GM19025 (cell line): Measurements from ENCODE around the gene HLA-DQA2.
"Not testable (repeated sequence)": the region's sequence is repeated elsewhere in the genome, so short reads cannot be mapped to it uniquely, and the experiment has no call there.

ENCODE experiments used
- ATAC-seq: cut with Tn5 transposase; IDR thresholded peaks from one replicate; pipeline ENCODE4 v1.9.1; 2021; ENCODE audit warnings: mild to moderate bottlenecking, low read depth, moderate library complexity; ENCODE audit not compliant: unreplicated experiment

HLA-DQA2 gene

DNA sequence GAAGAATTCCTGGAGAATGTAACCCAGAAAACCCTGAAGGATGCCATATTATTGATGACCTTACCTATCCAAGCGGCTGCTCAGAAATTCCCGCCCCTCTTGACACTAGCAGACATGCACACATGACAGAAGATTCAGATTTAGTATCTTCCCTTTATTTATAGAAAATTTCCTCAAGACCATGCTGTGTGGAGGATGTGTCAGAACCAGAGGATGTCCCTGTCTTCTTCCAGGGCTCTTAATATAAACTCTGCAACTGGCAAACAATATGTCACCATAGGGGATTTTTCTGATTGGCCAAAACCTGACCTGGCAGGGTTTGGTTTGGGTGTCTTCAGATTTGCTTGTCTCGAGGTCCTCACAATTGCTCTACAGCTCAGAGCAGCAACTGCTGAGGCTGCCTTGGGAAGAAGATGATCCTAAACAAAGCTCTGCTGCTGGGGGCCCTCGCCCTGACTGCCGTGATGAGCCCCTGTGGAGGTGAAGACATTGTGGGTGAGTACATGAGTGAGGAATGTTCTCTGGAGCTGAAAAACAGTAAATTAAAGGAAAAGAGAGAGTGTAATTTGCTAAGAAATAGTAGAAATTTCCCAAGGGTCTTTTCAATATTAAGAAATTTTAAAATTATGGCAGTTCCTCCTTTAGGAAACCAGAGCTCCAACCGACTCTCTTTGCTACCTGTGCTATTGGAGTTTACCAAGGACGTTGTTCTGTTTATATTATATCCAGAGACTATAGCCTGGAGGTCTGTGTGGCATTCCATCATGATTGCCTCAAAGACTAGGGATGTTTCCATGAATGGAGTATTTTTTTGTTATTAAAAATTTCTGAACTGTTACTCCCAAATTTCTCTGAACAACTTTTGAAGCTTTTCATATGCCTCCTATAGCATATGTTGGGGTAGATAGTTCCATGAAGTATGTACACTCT, at the start of gene HLA-DQA2:
TSS of gene HLA-DQA2 (plus strand) at position 361 of the 930 bp plus-strand sequence. CDS start at position 414, 53 bp downstream.
- ATAC-seq: no peak

DNA sequence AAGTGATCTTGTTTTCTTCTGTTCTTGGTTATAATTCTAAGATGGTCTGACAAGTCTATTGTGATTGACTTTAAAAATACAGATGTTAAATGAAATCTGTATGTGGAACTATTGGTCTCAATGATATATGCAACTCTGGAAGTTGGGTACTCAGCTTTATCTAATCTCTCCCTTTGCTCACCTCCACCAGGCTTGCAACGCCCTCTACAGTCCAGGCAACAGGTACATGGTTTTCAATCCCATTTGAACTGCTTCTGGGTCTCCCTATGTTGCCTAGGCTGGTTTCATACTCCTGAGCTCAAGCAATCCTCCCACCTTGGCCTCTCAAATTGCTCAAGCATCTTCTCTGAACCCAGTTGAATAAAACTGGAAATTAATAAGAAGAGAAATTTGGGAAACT, 49.2 kb upstream of the HLA-DQA2 start:
- no peak for ATAC-seq

DNA sequence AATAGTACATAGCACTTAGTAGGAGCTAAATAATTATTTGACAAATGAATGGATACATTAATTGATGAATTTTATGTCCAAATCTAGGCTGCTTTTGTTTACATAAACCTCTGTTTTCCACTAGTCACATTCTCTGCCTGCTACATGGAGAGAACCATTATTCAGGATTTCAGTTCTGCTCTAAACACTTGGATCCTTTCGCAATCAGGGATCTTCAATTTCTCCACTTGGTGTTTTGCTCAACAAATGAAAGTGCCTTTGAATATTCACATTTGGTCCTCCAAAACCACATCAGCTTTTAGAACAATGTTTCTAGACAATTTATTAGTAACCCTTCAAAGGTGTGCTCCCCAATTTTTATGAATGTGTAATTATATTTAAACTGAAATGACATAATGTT, 44.2 kb upstream of the HLA-DQA2 start:
- ATAC-seq: no peak

DNA sequence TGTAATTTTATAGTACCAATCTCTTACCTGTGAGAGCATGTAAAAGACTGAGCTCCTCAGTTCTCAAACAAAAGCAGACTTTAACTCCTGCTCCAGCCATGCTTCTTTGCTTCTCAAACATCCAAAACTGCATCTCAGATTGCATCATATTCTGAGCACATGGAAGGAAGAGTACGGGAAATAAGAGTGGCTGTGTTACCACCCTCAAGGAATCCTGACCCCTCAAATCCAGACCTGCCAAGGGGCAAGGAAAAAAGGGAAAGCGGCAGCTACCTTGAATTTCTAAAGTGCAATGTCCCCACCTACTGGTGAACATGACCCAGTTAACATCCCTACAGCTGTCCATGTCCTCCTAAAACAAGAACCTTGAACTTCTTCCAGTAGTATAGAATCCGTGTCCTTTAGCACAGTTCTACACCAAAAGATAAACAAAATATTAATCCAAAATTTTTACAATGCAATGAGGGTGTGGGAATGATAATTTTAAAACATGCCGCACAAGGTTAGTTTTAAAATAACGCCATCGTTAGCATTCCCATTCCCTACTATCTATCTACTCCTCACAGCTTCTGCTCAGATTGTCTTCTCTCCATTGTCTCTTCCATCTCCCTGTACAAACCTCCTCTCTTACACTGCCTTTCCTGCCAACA, 40.7 kb upstream of the HLA-DQA2 start:
- no peak for ATAC-seq

DNA sequence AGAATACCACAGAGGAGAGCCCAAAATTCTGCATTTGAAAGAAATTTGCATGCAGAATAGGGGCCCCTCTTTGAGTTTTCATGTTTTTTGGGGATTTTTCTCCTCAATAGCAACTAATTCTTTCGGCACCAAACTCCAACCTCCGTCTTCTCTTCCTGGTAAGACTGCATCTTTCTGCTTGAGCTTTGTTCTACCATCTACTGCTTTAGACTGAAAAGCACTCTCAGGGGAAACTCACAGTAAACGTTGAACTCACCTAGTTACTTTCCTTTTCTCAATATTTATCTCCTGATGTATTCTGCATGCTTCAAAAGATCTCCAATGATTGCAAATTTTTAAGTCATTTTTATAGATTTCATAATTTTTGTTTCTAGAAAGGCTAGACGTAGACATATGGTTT, 37.8 kb upstream of the HLA-DQA2 start:
- no peak for ATAC-seq

DNA sequence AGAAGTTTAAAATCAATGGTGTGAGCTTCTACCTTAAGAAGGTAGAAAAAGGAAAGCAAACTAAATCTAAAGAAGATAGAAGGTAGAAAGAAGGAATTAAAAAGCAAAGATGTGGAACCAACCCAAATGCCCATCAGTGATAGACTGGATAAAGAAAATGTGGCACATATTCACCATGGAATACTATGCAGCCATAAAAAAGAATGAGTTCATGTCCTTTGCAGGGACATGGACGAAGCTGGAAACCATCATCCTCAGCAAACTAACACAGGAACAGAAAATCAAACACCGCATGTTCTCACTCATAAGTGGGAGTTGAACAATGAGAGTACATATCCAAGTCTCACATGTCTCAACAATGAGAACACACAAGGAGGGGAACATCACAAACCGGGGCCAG, 36.0 kb upstream of the HLA-DQA2 start:
- ATAC-seq: not testable (repeated sequence)

DNA sequence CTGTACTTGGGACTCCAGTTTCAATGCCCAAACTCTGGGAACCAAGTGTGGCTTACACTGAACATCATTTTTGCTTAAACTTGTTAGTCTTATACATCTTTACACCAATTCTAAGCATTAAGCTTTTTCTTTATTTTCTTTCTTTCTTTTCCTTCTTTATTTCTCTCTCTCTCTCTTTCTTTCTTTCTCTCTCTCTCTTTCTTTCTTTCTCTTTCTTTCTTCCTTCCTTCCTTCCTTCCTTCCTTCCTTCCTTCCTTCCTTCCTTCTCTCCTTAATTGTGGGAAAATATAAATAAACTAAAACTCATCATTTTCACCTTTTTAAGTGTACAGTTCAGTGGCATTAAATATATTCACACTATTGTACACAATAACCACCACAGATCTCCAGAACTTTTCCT, 31.6 kb upstream of the HLA-DQA2 start:
- no peak for ATAC-seq

DNA sequence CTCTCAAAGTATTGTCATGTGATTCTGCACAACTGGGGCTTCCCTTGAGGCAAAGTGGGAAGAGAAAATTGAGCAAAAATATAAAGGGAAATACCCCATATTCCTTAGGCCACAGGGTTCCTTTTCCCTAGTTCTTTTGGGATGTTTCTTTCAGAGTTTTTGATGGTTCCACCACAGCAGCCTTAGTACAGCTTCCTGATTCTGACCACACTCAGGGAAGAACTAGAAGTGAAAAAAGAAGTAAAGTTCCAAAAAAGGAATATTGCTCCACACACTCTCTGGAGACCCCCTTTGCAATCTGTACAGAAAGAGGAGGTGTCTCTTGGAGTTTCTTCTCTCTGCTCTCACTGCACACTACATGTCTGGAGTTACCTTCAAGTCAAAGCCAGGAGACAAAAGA, 27.9 kb upstream of the HLA-DQA2 start:
- ATAC-seq: no peak

DNA sequence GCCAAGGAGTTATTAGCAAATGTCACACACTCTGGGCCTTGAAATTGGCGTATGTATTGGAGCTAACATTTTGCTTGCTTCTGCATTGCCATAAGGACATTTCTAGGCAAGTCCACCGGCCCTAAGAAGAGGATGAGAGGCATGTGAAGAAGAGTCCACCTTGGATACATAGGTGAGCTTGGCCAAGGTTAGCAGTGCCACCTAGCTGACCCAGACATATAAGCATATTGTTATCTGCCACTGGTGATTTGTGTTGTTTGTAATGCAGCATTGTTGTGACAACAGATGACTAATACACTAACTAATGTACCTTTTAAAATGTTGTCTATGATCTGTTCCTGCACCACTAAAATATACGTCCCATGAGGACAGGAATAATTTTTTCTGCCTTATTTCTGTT, 24.8 kb upstream of the HLA-DQA2 start:
- ATAC-seq: no peak

DNA sequence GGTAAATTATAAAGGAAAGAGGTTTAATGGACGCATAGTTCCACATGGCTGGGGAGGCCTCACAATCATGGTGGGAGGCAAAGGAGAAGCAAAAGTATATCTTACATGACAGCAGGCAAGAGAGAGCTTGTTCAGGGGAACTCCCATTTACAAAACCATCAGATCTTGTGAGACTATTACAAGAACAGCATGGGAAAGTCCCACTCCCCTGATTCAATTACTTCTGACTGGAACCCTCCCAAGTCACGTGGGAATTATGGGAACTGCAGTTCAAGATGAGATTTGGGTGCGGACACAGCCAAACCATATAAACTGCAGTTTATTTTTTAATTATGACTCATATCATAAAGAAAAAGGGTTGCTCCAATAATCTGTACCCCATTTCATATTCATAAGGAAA, 22.3 kb upstream of the HLA-DQA2 start:
- no peak for ATAC-seq

DNA sequence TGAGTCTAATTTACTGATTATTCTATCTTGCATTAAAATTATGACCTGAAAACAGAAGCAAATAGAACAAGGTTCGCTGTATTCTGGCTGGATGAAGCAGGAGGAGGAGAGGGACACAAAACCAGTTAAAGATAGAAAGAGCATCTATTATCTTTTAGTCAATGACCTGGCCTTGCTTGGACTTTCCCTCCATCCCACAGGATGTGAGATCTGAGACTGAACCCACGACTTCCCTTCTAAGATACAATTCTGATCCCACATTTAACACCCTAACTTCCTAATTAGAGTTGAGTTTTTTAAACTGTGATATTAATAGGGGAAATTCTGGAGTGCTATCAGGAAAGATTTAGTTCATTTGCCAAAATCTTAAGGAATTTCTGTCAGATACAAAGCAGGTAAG, 3.1 kb upstream of the HLA-DQA2 start:
- ATAC-seq: no peak

DNA sequence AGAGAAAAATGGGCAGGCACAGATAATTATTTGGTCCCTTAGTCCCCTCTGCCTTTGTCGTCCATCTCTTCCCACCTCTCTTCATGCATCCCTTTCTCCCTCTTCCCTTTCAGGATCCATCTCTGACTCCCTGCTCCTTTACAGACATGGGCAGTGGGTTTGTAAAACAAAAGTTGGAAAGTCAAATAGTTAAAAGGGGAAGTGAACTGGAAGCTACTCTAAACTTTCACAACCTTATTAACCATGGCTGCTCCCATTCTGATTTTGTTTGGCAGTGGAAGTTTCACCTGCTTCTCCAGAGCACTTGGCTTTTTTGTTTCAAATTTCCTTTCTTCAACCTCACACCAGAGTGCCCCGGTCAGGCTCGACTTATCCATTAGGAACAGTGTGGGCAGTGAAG, 1.2 kb downstream of the HLA-DQA2 start:
- no peak for ATAC-seq

DNA sequence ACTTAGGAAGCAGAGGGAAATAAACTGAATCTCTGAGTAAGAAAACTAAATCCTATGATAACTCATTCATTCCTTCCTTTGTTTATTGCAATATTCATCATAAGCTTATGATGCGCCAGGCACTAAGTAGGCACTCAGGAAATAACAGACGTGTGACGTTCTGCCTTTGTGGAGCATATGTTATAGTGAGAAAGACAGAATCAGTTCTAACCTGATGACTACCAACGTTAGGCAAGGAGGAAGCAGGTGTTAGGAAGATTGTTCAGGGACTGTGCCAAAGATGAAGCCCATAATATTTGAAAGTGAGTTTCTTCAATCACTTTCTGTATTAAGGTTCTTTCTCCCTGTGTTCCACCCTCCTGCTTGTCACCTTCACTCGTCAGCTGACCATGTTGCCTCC, 3.6 kb downstream of the HLA-DQA2 start:
- no peak for ATAC-seq

DNA sequence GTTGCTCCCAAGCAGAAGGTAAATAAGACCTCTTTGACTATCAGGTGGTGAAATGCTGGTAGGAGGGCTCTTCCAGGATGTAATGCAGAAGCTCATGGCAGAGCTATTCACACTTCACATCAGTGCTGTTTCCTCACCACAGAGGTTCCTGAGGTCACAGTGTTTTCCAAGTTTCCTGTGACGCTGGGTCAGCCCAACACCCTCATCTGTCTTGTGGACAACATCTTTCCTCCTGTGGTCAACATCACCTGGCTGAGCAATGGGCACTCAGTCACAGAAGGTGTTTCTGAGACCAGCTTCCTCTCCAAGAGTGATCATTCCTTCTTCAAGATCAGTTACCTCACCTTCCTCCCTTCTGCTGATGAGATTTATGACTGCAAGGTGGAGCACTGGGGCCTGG, 4.5 kb downstream of the HLA-DQA2 start:
- ATAC-seq: not testable (repeated sequence)

DNA sequence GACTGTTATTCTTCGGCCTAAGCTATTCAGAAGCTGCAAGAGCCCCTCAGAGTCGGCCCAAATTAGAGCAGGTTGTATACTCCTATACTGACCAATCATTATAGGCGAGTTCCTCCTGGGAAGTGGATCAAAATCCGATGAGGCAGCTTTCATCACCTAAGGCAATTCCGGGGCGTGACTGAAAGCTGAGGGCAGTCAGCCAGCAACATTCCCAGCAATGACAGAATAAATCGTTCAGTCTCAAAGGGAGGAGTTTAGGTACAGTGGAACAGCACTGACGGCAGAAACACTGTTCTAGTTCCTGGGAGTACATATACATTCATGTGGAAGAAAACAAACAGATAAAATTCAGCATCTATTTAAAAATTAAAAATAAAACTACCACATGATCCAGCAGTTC, 11.4 kb downstream of the HLA-DQA2 start:
- ATAC-seq: no peak

DNA sequence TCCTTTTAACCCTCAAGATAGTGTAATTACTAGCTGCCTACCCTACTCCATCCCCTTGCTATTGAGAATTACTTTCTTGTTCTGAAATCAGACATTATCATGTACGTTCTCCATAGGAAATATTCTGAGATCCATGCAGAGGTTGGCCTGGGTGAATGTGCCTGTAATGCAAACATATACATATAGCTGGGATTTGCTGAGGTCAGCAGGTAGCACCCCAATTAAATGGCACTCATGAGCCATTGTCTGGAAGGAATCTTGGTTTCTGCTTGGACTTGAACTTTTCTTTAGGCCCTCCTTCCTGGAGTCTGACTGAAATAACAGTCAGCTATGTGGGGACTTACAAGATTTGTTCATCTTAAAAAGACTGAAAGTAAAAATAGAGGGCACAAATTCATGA, 18.5 kb downstream of the HLA-DQA2 start:
- no peak for ATAC-seq

DNA sequence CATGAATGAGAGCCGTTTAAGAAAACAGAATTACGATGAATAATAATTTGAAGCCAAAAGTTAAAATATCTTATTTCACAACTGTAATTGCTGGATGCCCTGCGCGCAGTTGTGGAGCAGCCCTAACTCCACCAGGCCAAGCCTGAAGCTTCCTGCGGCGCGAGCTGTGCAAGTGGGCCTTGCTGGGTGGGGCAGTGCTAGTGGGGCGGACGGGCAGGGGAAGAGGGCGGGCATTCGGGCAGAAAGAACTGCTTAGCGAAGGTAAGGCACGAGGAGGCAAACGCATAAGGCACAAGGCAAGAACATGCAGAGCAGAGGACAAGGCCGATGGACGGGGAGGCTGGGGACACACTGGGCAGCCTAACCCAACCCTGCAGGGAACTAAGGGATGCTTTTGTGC, 19.9 kb downstream of the HLA-DQA2 start:
- no peak for ATAC-seq

DNA sequence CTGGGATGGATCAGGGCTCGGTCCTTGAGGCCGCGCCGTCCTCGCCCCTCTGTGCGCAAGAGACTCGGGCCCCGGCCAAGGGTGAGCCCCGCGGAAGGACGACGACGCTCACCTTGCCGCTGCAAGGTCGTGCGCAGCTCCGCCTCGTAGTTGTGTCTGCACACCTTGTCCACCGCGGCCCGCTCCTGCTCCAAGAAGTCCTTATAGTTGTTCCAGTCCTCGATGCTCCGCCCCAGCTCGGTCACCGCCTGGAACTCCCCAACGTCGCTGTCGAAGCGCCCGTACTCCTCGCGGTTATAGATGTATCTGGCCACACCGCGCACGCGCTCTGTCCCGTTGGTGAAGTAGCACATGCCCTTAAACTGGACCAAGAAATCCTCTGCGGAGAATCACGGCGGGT, 20.4 kb downstream of the HLA-DQA2 start:
- ATAC-seq: no peak

DNA sequence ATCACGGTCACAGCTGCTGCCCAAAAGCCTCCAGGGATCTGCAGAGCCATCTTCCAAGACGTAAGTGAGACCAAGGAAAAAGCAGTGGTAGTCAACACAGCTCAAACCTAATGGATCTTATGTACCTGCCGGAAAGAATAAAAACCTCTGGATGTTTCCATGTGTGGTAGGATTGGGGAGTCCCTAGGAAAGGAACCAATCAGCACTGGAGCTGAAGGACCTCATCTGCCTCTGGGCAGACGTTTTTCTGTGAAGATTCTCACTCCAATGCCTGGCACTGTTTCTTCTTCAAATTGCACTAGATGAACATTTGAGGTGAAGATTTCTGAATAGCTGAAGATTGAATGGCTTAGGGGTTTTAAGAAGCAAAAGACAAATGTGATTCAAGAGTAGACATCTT, 22.2 kb downstream of the HLA-DQA2 start, which contains the start of gene HLA-DQB2:
TSS of gene HLA-DQB2 (minus strand) at position 112 of the 400 bp plus-strand sequence. CDS start at position 50, 62 bp downstream.
- ATAC-seq: no peak

DNA sequence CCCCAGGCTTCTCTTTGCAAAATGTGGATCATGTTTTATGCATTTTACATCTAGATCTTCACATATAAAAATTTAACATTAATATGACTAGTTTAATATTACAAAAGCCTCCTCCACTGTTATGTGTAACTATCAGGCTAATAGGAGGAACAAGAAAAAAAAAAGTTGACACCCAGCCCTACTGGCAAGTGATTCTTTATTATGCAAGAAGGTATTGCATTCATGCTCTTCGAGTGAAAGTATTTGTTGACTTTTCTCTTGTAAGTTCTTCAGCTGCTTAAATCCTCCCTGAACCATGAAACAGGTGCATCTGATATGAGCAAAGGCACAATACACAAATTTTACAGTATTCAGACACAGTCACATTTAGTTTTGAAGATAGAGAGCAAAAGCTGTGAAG, 22.9 kb downstream of the HLA-DQA2 start:
- no peak for ATAC-seq

DNA sequence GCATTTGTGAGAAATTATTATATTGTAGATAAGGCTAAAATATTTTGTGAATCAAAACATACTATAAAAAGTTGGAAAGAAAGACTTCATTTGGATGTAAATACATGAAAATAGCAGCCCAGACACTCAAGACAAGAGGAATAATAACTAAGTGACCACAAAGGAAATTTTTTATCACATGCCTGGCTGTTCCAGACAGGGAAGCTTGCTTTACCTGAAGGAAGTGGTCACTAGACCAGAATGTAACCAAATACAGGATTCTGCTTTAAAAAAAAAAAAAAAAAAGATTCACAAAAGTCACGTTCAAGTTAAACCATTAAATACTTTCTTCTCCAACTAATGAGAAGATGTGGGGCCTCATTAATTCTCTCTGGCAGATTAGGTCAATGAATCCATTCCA, 31.5 kb downstream of the HLA-DQA2 start:
- no peak for ATAC-seq

DNA sequence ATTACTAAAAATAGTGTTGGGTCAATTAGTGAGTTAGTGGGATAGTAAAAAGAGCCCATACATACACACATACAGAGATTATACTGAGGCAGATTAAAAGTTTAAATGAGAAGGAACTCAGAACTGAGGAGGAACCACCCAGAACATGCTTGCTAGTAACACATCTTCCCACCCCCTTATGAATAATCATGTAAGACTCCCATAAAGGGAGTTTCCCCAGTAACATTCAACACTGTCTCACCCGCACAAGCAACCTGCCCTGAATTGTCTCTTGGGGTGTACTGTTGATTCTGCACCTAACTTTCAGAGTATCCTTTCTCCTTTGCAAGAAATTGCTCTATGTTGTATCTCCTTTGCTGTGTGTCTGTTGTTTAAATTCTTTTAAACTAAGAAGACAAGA, 33.2 kb downstream of the HLA-DQA2 start:
- ATAC-seq: no peak
